ENCODE measurements around the gene PPP2R2C. TPM values are rescaled to one million over a fixed set of nuclear protein-coding genes. Genes with fewer than 3 reads are reported as not detected.

PPP2R2C gene
- total RNA-seq, 1 experiment from 2014 or later, result 8.1 TPM

DNA sequence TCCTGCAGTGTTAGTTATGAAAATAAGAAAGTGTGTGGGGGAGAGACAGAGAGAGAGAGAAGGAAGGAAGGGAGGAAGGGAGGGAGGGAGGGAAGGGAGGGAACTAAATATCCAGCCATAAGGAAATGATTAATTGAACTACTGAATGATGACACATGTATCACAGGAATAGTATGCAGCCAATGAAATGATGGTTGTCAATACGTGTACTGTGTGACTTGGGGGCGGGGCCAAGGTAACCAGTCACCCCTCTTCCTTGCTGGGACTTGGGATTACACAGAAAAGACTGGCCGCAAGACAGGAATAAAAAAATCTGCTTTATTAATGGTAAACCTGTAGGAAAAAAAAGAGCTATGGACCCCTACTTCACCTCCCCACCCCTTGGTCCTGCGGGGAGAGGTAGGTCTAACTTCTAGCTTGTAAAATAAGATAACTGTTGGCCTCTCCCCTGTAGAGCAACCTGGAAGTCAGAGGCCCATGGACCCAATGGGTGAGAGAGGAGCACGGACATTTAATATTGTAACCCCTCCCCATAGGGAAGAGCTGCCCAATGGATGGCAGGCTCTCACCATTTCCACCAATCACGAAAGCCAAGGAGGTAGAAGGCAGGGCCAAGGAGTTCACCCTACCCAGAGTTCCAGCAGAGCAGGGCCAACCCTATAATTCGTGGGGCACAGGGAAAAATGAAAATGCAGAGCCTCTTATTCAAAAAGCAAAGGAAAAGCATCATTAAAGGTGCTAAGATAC lies 7.4 kb downstream of the PPP2R2C start:
- Histone ChIP-seq H3K23ac (ENCODE audit: insufficient read length, low read depth, low read length) (no peak overlapping the region), H3T11ph (ENCODE audit: low read length) (no peak overlapping the region), H4K91ac (ENCODE audit: insufficient read length, low read depth, low read length) (no peak overlapping the region), H2BK15ac (ENCODE audit: low read depth, low read length) (no peak overlapping the region), H3K4me2 (ENCODE audit: insufficient read depth, insufficient read length, low read length) (no peak overlapping the region), H3K9ac (ENCODE audit: extremely low read depth, insufficient read length, low read length) (no peak overlapping the region), H3K27ac (ENCODE audit: insufficient read length, low read depth, low read length) (no peak overlapping the region), H2BK120ac (ENCODE audit: low read depth, low read length, poor library complexity, severe bottlenecking) (no peak overlapping the region), H3K79me1 (ENCODE audit: insufficient read depth, low read depth, low read length, poor library complexity, severe bottlenecking) (no peaks in the 10 kb centered on the region), H2BK12ac (ENCODE audit: insufficient read length, low read depth, low read length) (no peak overlapping the region), H3K14ac (ENCODE audit: insufficient read depth, low read length) (no peak overlapping the region), H2AK5ac (ENCODE audit: insufficient read length, low read length) (no peak overlapping the region), H2BK5ac (ENCODE audit: insufficient read length, low read length) (no peak overlapping the region), H3K79me2 (ENCODE audit: insufficient read depth, low read length) (no peaks in the 10 kb centered on the region), H4K20me1 (ENCODE audit: control insufficient read depth, insufficient read depth, insufficient read length) (no peaks in the 10 kb centered on the region), H4K5ac (ENCODE audit: insufficient read length, low read depth, low read length) (no peak overlapping the region), H2BK20ac (ENCODE audit: low read depth, low read length, poor library complexity, severe bottlenecking) (no peak overlapping the region), H3K18ac (ENCODE audit: insufficient read length, low read depth, low read length) (no peak overlapping the region), H3K4me1 (ENCODE audit: insufficient read depth, low read length) (no peaks in the 10 kb centered on the region), H2AFZ (ENCODE audit: low read length) (no peak overlapping the region), H3K56ac (ENCODE audit: insufficient read length, low read depth, low read length) (no peak overlapping the region), H3K27me3 (ENCODE audit: insufficient read depth, low read length) (peaks cover 6% of the 10 kb centered on the region; the same call in 1 of the 2 replicates), H4K8ac (replicated peaks; ENCODE audit: insufficient read length, low read depth, low read length) (no peak overlapping the region), H3K4ac (ENCODE audit: low read depth, low read length) (no peak overlapping the region), H3K23me2 (ENCODE audit: insufficient read length, low read depth, low read length, poor library complexity, severe bottlenecking) (no peaks in the 10 kb centered on the region), H3K9me3 (ENCODE audit: control insufficient read depth, low read depth, low read length) (no peaks in the 10 kb centered on the region)
- Mint-ChIP-seq H3K36me3 (ENCODE audit: insufficient read depth in 1 of 3, low read depth in 3 of 3) (no peaks in the 10 kb centered on the region), H3K4me3 (no peak overlapping the region), H3K27me3 (ENCODE audit: low read depth) (peaks cover 37% of the 10 kb centered on the region), H3K9me3 (no peaks in the 10 kb centered on the region; a peak in 1 of 5 replicates), H3K27ac (no peak overlapping the region), H3K4me1 (peaks cover 18% of the 10 kb centered on the region in 2 experiments)
- TF ChIP-seq, protein P1, sequence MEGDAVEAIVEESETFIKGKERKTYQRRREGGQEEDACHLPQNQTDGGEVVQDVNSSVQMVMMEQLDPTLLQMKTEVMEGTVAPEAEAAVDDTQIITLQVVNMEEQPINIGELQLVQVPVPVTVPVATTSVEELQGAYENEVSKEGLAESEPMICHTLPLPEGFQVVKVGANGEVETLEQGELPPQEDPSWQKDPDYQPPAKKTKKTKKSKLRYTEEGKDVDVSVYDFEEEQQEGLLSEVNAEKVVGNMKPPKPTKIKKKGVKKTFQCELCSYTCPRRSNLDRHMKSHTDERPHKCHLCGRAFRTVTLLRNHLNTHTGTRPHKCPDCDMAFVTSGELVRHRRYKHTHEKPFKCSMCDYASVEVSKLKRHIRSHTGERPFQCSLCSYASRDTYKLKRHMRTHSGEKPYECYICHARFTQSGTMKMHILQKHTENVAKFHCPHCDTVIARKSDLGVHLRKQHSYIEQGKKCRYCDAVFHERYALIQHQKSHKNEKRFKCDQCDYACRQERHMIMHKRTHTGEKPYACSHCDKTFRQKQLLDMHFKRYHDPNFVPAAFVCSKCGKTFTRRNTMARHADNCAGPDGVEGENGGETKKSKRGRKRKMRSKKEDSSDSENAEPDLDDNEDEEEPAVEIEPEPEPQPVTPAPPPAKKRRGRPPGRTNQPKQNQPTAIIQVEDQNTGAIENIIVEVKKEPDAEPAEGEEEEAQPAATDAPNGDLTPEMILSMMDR (conservative IDR thresholded peaks at IDR 0.05), result no peak
- peak; percentile 55 for DNase-seq
- WGBS (ENCODE audit: extremely low coverage, insufficient read length, low lambda C conversion rate), result no CpG with 5 or more reads among the region's 7 CpGs

All from H9 (cell line).